Ishikawa (cell line): Measurements from ENCODE around the gene SNRNP27.

Experiments used
- EGR1 ChIP-seq: IDR thresholded peaks from 2 replicates; pipeline ENCODE4 v1.6.1; 2012
- REST ChIP-seq: IDR thresholded peaks from 2 replicates; pipeline ENCODE4 v1.6.1; 2012; ENCODE audit warnings: low read depth, mild to moderate bottlenecking
- YY1 ChIP-seq: IDR thresholded peaks from 2 replicates; pipeline ENCODE4 v1.6.1; 2012; ENCODE audit warnings: low read depth

SNRNP27 gene

GRCh38 chr2:69954084-69954483 is 60.3 kb downstream of the SNRNP27 start:
- no peak for TF ChIP-seq YY1
- TF ChIP-seq REST: no peak
- no peak for TF ChIP-seq EGR1
